ENCODE data around the gene INKA2.

INKA2 gene

DNA sequence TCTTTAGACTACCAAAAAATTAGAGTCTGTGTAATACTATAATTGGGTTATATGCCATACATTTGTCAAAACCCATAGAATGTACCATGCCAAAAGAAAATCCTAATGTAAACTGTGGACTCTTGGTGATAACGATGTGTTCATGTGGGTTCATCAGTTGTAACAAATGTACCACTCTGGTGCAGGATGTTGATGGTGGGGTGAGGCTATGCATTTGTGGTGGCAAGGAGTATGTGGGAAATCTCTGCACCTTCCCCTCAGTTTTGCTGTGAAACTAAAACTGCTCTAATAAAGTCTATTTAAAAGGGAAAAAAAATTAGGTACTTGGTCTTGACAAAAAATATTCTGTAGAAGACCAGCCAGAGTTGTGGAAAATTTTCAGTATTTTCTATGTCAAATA is 43.4 kb downstream of the INKA2 start:
- DNase-seq, result no peak

DNA sequence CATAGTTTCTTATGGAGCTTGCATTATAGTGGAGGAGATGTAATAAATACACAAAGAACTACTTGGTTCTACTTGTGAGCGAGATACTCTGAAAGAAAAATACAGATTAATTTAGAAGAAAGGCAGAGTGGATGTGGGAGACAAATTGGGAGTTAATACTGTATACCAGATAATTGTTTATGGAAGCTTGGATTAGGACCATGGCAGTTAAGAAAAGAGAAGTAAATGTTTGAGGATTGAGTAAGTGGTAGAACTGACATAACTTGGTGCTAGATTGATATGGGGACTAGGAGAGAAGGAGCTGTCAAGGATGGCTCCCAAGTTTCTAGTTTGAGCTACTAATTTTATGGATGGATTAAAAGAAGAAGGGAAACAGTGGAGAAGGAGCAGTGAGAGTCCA is 47.3 kb downstream of the INKA2 start:
- DNase-seq, result no peak

DNA sequence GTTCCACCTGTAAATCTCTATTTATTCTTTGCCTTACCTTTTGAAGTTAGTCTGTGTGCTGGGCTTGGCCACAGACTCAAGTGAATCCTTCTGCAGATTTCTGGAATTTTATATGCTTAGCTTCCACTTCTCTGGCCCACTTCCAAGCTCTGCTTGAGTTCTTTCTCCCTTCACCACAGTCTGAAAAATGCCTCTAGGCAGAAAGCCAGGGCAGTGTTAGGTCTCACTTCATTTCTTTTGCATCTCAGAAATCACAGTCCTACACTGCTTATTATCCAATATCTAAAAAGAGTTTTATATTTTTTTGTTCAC is 48.9 kb downstream of the INKA2 start:
- DNase-seq, result no peak
